Smooth muscle cell (in vitro differentiated cells): ENCODE measurements around the gene CELF5. TPM values are rescaled to one million over a fixed set of nuclear protein-coding genes. Genes with fewer than 3 reads are reported as not detected.

Experiments used
- DNase-seq: peaks from one replicate; lab custom pipeline; 2025; ENCODE audit not compliant: unreplicated experiment; lab: John Stamatoyannopoulos, UW
- H2AFZ ChIP-seq: fragments of 200-600 bp; sonication (generic); 2 replicates; pipeline ENCODE4 v1.6.0; 2016; ENCODE audit warnings: antibody characterized with exemption, low read depth, mild to moderate bottlenecking
- H3F3A ChIP-seq: fragments of 200-600 bp; sonication (generic); 2 replicates; pipeline ENCODE4 v1.6.0; 2017; ENCODE audit warnings: antibody characterized with exemption, low read depth
- H3K27ac ChIP-seq: fragments of 200-600 bp; sonication (generic); 2 replicates; pipeline ENCODE4 v1.5.1; 2016; ENCODE audit warnings: low read depth, mild to moderate bottlenecking
- H3K27me3 ChIP-seq: fragments of 200-600 bp; sonication (generic); 2 replicates; pipeline ENCODE4 v1.6.1; 2016; ENCODE audit warnings: low read depth, mild to moderate bottlenecking
- H3K36me3 ChIP-seq: fragments of 200-600 bp; sonication (generic); 2 replicates; pipeline ENCODE4 v1.5.1; 2016; ENCODE audit warnings: low read depth
- H3K4me1 ChIP-seq: fragments of 200-600 bp; sonication (generic); 2 replicates; pipeline ENCODE4 v1.5.1; 2016; ENCODE audit warnings: low read depth
- H3K4me2 ChIP-seq: fragments of 200-600 bp; sonication (generic); 2 replicates; pipeline ENCODE4 v1.6.0; 2016; ENCODE audit warnings: mild to moderate bottlenecking
- H3K4me3 ChIP-seq: fragments of 200-600 bp; sonication (generic); 2 replicates; pipeline ENCODE4 v1.5.1; 2016; ENCODE audit warnings: mild to moderate bottlenecking
- H3K79me2 ChIP-seq: fragments of 200-600 bp; sonication (generic); 2 replicates; pipeline ENCODE4 v1.6.0; 2016; ENCODE audit warnings: low read depth, mild to moderate bottlenecking
- H3K9ac ChIP-seq: fragments of 200-600 bp; sonication (generic); 2 replicates; pipeline ENCODE4 v1.6.0; 2016; ENCODE audit warnings: low read depth
- H3K9me3 ChIP-seq: fragments of 200-600 bp; sonication (generic); replicated peaks from 2 replicates; pipeline ENCODE4 v1.5.1; 2016; ENCODE audit warnings: low read depth
- H4K20me1 ChIP-seq: fragments of 200-600 bp; sonication (generic); 2 replicates; pipeline ENCODE4 v1.6.0; 2016; ENCODE audit warnings: low read depth
- WGBS: methylation state at CpG from one replicate; pipeline ENCODE4 v1.1.7; 2016; ENCODE audit warnings: low lambda C conversion rate; 5-methylcytosine and 5-hydroxymethylcytosine counted together
- polyA plus RNA-seq: library from polyadenylated mRNA; unstranded; fragments of >200 nt; fragmentation: Nextera tagmentation; extraction: Ambion mirVana; gene quantifications from 2 replicates; pipeline ENCODE4 v1.2.1, GENCODE V29; 2016
- total RNA-seq: library from RNA; depleted of rRNA; stranded (reverse); fragments of >200 nt; gene quantifications from 2 replicates; pipeline ENCODE4 v1.2.3, GENCODE V29; 2014
- TF ChIP-seq, protein P1 (sequence below): fragments of 200-600 bp; sonication (generic); IDR thresholded peaks from 2 replicates; pipeline ENCODE4 v1.5.1; 2017; ENCODE audit warnings: borderline replicate concordance, mild to moderate bottlenecking, antibody characterized with exemption; ENCODE audit not compliant: insufficient read depth, poor library complexity, severe bottlenecking

Gene CELF5
- total and polyA plus RNA-seq, 2 experiments from 2014 or later = 0.18 TPM; not detected in 1

DNA sequence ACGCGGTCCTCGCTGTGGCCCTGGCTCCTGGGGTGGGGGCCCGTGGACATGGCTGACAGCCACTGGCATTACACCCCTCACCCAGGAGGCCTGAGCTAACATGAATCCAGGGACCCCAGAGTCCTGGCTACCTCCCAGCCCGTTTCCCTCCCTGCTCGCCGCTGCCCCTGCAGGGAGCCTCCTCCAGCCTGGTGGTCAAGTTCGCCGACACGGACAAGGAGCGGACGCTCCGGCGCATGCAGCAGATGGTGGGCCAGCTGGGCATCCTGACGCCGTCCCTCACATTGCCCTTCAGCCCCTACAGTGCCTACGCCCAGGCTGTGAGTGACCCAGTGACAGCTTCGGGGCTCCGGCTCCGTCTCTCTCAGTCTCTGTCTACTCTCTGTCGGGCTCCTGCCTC lies 56.6 kb downstream of the CELF5 start:
- Histone ChIP-seq H3K27me3 (peaks cover 3% of the 10 kb centered on the region), H3F3A (no peaks in the 10 kb centered on the region), H3K4me1 (no peaks in the 10 kb centered on the region), H3K27ac (no peak overlapping the region), H3K9ac (no peak overlapping the region), H3K79me2 (no peaks in the 10 kb centered on the region), H4K20me1 (no peaks in the 10 kb centered on the region), H3K9me3 (no peaks in the 10 kb centered on the region), H3K36me3 (no peaks in the 10 kb centered on the region), H2AFZ (no peak overlapping the region), H3K4me3 (no peak overlapping the region), H3K4me2 (no peak overlapping the region)
- DNase-seq = no peak
- 90% methylated on average over 21 of the region's 21 CpGs for WGBS
- TF ChIP-seq, protein P1, sequence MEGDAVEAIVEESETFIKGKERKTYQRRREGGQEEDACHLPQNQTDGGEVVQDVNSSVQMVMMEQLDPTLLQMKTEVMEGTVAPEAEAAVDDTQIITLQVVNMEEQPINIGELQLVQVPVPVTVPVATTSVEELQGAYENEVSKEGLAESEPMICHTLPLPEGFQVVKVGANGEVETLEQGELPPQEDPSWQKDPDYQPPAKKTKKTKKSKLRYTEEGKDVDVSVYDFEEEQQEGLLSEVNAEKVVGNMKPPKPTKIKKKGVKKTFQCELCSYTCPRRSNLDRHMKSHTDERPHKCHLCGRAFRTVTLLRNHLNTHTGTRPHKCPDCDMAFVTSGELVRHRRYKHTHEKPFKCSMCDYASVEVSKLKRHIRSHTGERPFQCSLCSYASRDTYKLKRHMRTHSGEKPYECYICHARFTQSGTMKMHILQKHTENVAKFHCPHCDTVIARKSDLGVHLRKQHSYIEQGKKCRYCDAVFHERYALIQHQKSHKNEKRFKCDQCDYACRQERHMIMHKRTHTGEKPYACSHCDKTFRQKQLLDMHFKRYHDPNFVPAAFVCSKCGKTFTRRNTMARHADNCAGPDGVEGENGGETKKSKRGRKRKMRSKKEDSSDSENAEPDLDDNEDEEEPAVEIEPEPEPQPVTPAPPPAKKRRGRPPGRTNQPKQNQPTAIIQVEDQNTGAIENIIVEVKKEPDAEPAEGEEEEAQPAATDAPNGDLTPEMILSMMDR = no peak

DNA sequence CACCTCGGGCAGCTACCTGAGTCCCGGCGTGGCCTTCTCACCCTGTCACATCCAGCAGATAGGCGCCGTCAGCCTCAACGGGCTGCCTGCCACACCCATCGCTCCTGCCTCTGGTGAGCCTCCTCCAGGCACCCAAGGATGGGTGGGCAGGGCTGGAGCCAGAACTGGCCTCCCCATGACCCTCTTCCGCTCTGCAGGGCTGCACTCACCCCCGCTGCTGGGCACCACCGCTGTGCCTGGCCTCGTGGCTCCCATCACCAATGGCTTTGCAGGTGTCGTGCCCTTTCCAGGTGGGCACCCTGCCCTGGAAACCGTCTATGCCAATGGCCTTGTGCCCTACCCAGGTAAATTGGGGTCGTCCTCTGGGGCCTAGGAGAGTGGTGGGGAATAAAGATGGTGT lies 57.7 kb downstream of the CELF5 start:
- no peak overlapping the region for H3K9ac ChIP-seq
- H3K4me3 ChIP-seq = no peak overlapping the region
- H3K27me3 ChIP-seq = peaks cover 3% of the 10 kb centered on the region
- H2AFZ ChIP-seq = no peak overlapping the region
- no peaks in the 10 kb centered on the region for H3K4me1 ChIP-seq
- no peaks in the 10 kb centered on the region for H3K79me2 ChIP-seq
- DNase-seq = no peak
- TF ChIP-seq, protein P1 = no peak
- H3K36me3 ChIP-seq = no peaks in the 10 kb centered on the region
- no peaks in the 10 kb centered on the region for H3F3A ChIP-seq
- WGBS = 87% methylated on average over 14 of the region's 14 CpGs
- H3K9me3 ChIP-seq = no peaks in the 10 kb centered on the region
- H3K27ac ChIP-seq = no peak overlapping the region
- H3K4me2 ChIP-seq = no peak overlapping the region
- H4K20me1 ChIP-seq = no peaks in the 10 kb centered on the region

DNA sequence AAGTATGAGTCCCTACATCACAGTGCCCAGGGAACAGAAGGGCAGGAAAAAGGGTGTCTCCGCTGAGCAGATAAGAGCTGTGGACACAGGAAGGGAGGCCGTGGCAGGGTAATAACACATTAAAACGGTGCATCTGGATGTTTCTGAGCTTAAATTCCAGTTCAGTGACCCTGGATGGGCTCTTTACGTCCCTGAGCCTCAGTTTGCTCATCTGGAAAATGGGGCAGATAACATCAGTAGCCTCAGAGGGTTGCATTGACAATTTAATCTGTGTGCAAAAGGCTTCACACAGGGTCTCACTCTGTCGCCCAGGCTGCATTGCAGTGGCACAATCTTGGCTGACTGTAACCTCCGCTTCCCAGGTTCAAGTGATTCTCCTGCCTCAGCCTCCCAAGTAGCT lies 58.1 kb downstream of the CELF5 start:
- Histone ChIP-seq H3F3A (no peaks in the 10 kb centered on the region), H3K4me1 (no peaks in the 10 kb centered on the region), H3K9ac (no peak overlapping the region), H3K36me3 (no peaks in the 10 kb centered on the region), H3K9me3 (no peaks in the 10 kb centered on the region), H3K27me3 (peaks cover 3% of the 10 kb centered on the region), H3K4me3 (no peak overlapping the region), H3K27ac (no peak overlapping the region), H3K4me2 (no peak overlapping the region), H4K20me1 (no peaks in the 10 kb centered on the region), H2AFZ (no peak overlapping the region), H3K79me2 (no peaks in the 10 kb centered on the region)
- TF ChIP-seq, protein P1 = no peak
- 77% methylated on average over 6 of the region's 6 CpGs for WGBS
- no peak for DNase-seq

DNA sequence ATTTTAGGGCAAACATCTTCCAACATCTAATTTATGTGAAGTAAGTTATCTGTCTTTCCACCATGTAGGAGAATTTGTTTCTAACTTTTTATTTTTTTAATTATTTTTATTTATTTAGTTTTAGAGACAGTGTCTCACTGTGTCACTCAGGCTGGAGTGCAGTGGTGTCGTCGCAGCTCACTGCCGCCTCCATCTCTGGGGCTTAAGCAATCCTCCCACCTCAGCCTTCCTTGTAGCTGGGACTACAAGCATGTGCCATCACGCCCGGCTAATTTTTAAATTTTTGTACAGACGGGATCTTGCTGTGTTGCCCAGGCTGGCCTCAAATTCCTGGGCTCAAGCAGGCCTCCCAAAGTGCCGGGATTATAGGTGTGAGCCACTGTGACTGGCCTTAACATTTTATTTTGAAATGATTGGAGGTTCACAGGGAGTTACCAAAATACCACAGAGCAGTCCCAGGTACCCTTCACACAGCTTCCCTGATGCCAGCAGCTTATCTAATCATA lies 58.8 kb downstream of the CELF5 start:
- Histone ChIP-seq H3K9me3 (no peaks in the 10 kb centered on the region), H3F3A (no peaks in the 10 kb centered on the region), H3K27me3 (peaks cover 3% of the 10 kb centered on the region), H2AFZ (no peak overlapping the region), H4K20me1 (no peaks in the 10 kb centered on the region), H3K36me3 (no peaks in the 10 kb centered on the region), H3K9ac (no peak overlapping the region), H3K27ac (no peak overlapping the region), H3K4me3 (no peak overlapping the region), H3K79me2 (no peaks in the 10 kb centered on the region), H3K4me2 (no peak overlapping the region), H3K4me1 (no peaks in the 10 kb centered on the region)
- DNase-seq = no peak
- TF ChIP-seq, protein P1 = no peak
- 80% methylated on average over 7 of the region's 7 CpGs for WGBS
